H1 (cell line): Measurements from ENCODE around the gene ATP6V0E2. TPM values are rescaled to one million over a fixed set of nuclear protein-coding genes. Genes with fewer than 3 reads are reported as not detected.

Experiments used
- CTCF ChIA-PET: fragments of 300-600 bp; sonication (Branson Sonifier 250); formaldehyde crosslinking; loops from one replicate; lab custom pipeline; 2021; ENCODE audit not compliant: partially characterized antibody; lab: Charles Lee
- POLR2A ChIA-PET: fragments of 300-600 bp; sonication (Branson Sonifier 250); formaldehyde crosslinking; loops from one replicate; lab custom pipeline; 2021; ENCODE audit warnings: inconsistent platforms; ENCODE audit not compliant: partially characterized antibody; lab: Charles Lee
- DNase-seq, 2 experiments: peaks; one replicate each; pipeline versions ENCODE4 v3.0.0 to v3.0.0-alpha.2; 2010 to 2022; ENCODE audit warnings: low spot score in 2 of 2, low read depth in 1 of 2, mixed read lengths in 1 of 2
- FAIRE-seq: peaks from 2 replicates; lab custom pipeline; 2011; peaks lifted over from hg19 to GRCh38; lab: Jason Lieb, UNC
- H2AFZ ChIP-seq: 2 replicates; pipeline ENCODE4 v1.8.1; 2012; ENCODE audit warnings: low read length, inconsistent platforms
- H2AK5ac ChIP-seq: 2 replicates; pipeline ENCODE4 v1.6.1; 2013; ENCODE audit warnings: low read depth, low read length
- H2BK120ac ChIP-seq: replicated peaks from 2 replicates; pipeline ENCODE3; 2013; ENCODE audit warnings: low read depth, low read length, inconsistent platforms
- H2BK12ac ChIP-seq: 2 replicates; pipeline ENCODE4 v1.6.1; 2013; ENCODE audit warnings: low read depth, low read length
- H2BK15ac ChIP-seq: 2 replicates; pipeline ENCODE4 v1.6.1; 2013; ENCODE audit warnings: low read length
- H2BK20ac ChIP-seq: 2 replicates; pipeline ENCODE4 v1.6.1; 2013; ENCODE audit warnings: low read length
- H2BK5ac ChIP-seq: 2 replicates; pipeline ENCODE4 v1.6.1; 2013; ENCODE audit warnings: low read depth, low read length
- H3K14ac ChIP-seq: 2 replicates; pipeline ENCODE4 v1.6.1; 2013; ENCODE audit warnings: inconsistent platforms; ENCODE audit not compliant: insufficient read length
- H3K18ac ChIP-seq: 2 replicates; pipeline ENCODE4 v1.6.1; 2013; ENCODE audit warnings: low read length; ENCODE audit errors: extremely low read depth
- H3K23ac ChIP-seq: 2 replicates; pipeline ENCODE4 v1.6.1; 2013; ENCODE audit warnings: inconsistent platforms; ENCODE audit not compliant: insufficient read length
- H3K23me2 ChIP-seq: 2 replicates; pipeline ENCODE4 v1.6.1; 2013; ENCODE audit warnings: low read depth, low read length
- H3K27ac ChIP-seq: 2 replicates; pipeline ENCODE4 v1.6.1; 2011; ENCODE audit warnings: low read depth, low read length, inconsistent platforms
- H3K27me3 ChIP-seq, 4 experiments: replicated peaks in 1 of 4; 1 replicate in 1 of 4; 2 replicates in 3 of 4; pipeline versions ENCODE4 v1.6.1 to v1.8.1; 2011 to 2013; ENCODE audit warnings: low read length in 3 of 4, mild to moderate bottlenecking in 3 of 4, inconsistent platforms in 2 of 4, mixed read lengths in 2 of 4, moderate library complexity in 1 of 4; ENCODE audit not compliant: control insufficient read depth in 3 of 4, insufficient read depth in 3 of 4; ENCODE audit errors: extremely low read depth in 1 of 4
- H3K36me3 ChIP-seq, 4 experiments: 2 replicates each; pipeline versions ENCODE4 v1.6.1 to v1.8.1; 2011 to 2013; ENCODE audit warnings: mild to moderate bottlenecking in 4 of 4, low read length in 3 of 4, moderate library complexity in 2 of 4, control low read depth in 1 of 4, inconsistent platforms in 1 of 4; ENCODE audit not compliant: insufficient read depth in 4 of 4, control insufficient read depth in 2 of 4
- H3K4ac ChIP-seq: replicated peaks from 2 replicates; pipeline ENCODE3; 2013; ENCODE audit warnings: low read length, low read depth, mixed read lengths, inconsistent platforms; ENCODE audit not compliant: insufficient read length
- H3K4me1 ChIP-seq, 4 experiments: replicated peaks in 1 of 4; 1 replicate in 1 of 4; 2 replicates in 3 of 4; pipeline versions ENCODE4 v1.6.1 to v1.8.1; 2011 to 2013; ENCODE audit warnings: low read length in 3 of 4, inconsistent platforms in 2 of 4, mixed read lengths in 1 of 4; ENCODE audit not compliant: insufficient read depth in 4 of 4, control insufficient read depth in 3 of 4
- H3K4me2 ChIP-seq, 2 experiments: 2 replicates each; pipeline versions ENCODE4 v1.6.1 to v1.8.1; 2011 to 2013; ENCODE audit warnings: low read depth in 2 of 2, low read length in 2 of 2, control low read depth in 1 of 2, inconsistent platforms in 1 of 2, mild to moderate bottlenecking in 1 of 2; ENCODE audit not compliant: insufficient read depth in 1 of 2
- H3K4me3 ChIP-seq, 4 experiments: fragments of 200-600, 300-600 bp in 1 of 4; sonication (generic), shearing (Covaris generic), sonication (Bioruptor Twin) in 1 of 4; 2 replicates each; pipeline versions ENCODE4 v1.5.1 to v1.8.1; 2011 to 2016; ENCODE audit warnings: low read length in 4 of 4, low read depth in 3 of 4, control low read depth in 2 of 4, inconsistent platforms in 2 of 4, mild to moderate bottlenecking in 2 of 4, mixed read lengths in 1 of 4, moderate library complexity in 1 of 4; ENCODE audit not compliant: insufficient read depth in 2 of 4; ENCODE audit errors: extremely low read depth in 1 of 4
- H3K56ac ChIP-seq: replicated peaks from 2 replicates; pipeline ENCODE3; 2013; ENCODE audit warnings: low read depth, mild to moderate bottlenecking, mixed read lengths, low read length, inconsistent platforms; ENCODE audit not compliant: insufficient read length
- H3K79me1 ChIP-seq: 2 replicates; pipeline ENCODE4 v1.6.1; 2013; ENCODE audit warnings: low read depth, low read length, control low read depth
- H3K79me2 ChIP-seq, 2 experiments: 2 replicates each; pipeline versions ENCODE4 v1.6.1 to v1.8.1; 2012 to 2013; ENCODE audit warnings: low read length in 2 of 2, mild to moderate bottlenecking in 2 of 2, inconsistent platforms in 1 of 2; ENCODE audit not compliant: insufficient read depth in 2 of 2, control insufficient read depth in 1 of 2
- H3K9ac ChIP-seq, 4 experiments: replicated peaks in 1 of 4; 1 replicate in 1 of 4; 2 replicates in 3 of 4; pipeline versions ENCODE4 v1.6.1 to v1.8.1; 2011 to 2013; ENCODE audit warnings: low read depth in 3 of 4, low read length in 3 of 4, control low read depth in 2 of 4, mild to moderate bottlenecking in 2 of 4, moderate library complexity in 2 of 4, inconsistent platforms in 1 of 4; ENCODE audit errors: extremely low read depth in 1 of 4
- H3K9me3 ChIP-seq, 2 experiments: 2 replicates each; pipeline versions ENCODE4 v1.6.1 to v1.8.1; 2012 to 2013; ENCODE audit warnings: mild to moderate bottlenecking in 2 of 2, moderate library complexity in 2 of 2, control low read depth in 1 of 2, inconsistent platforms in 1 of 2, low read depth in 1 of 2, low read length in 1 of 2, mixed read lengths in 1 of 2; ENCODE audit not compliant: insufficient read depth in 2 of 2
- H4K20me1 ChIP-seq, 2 experiments: replicated peaks in 1 of 2; 2 replicates each; pipeline versions ENCODE3 to v1.8.1; 2011 to 2013; ENCODE audit warnings: inconsistent platforms in 2 of 2, low read length in 2 of 2, mild to moderate bottlenecking in 1 of 2; ENCODE audit not compliant: insufficient read depth in 2 of 2, control insufficient read depth in 1 of 2
- H4K5ac ChIP-seq: 2 replicates; pipeline ENCODE4 v1.6.1; 2013; ENCODE audit warnings: low read length, low read depth, mixed read lengths, inconsistent platforms; ENCODE audit not compliant: insufficient read length
- H4K8ac ChIP-seq: 2 replicates; pipeline ENCODE4 v1.8.0; 2013; ENCODE audit warnings: mild to moderate bottlenecking, moderate library complexity, low read length, inconsistent platforms; ENCODE audit not compliant: insufficient read depth; ENCODE audit errors: extremely low read depth
- H4K91ac ChIP-seq: replicated peaks from 2 replicates; pipeline ENCODE3; 2013; ENCODE audit warnings: low read length, mixed read lengths, inconsistent platforms; ENCODE audit not compliant: insufficient read length
- CBX8 ChIP-seq: fragments of 300-800, 300-1000 bp; sonication (generic); IDR thresholded peaks from 2 replicates; pipeline ENCODE4 v1.7.1; 2016; ENCODE audit warnings: low read depth, low read length, borderline replicate concordance
- SIN3A ChIP-seq, 2 experiments: IDR thresholded peaks in 1 of 2; conservative IDR thresholded peaks in 1 of 2; 2 replicates each; pipeline ENCODE4 v1.6.1; 2011 to 2012; ENCODE audit warnings: low read length in 2 of 2, improper control_type of control experiment in 1 of 2, low read depth in 1 of 2, mild to moderate bottlenecking in 1 of 2
- WGBS, 2 experiments: shearing (Covaris generic) in 1 of 2; methylation state at CpG; one replicate each; pipeline versions ENCODE4 v1.1.6 to v1.1.7; 2013 to 2015; ENCODE audit warnings: low lambda C conversion rate in 2 of 2, mixed read lengths in 2 of 2, inconsistent platforms in 1 of 2, low coverage in 1 of 2, missing lambda C conversion rate in 1 of 2; ENCODE audit not compliant: insufficient replicate concordance in 2 of 2, insufficient coverage in 1 of 2, insufficient read length in 1 of 2; ENCODE audit errors: extremely low coverage in 1 of 2, missing lambda C conversion rate in 1 of 2; 5-methylcytosine and 5-hydroxymethylcytosine counted together
- polyA plus RNA-seq, 7 experiments: library from polyadenylated mRNA; depleted of rRNA in 3 of 7; stranded (reverse) in 5 of 7; unstranded in 2 of 7; fragments of >200 nt in 5 of 7; fragments of 200-250 nt in 2 of 7; gene quantifications; 1 replicate in 5 of 7; 2 replicates in 1 of 7; 4 replicates in 1 of 7; pipeline versions ENCODE4 v1.2.1 to v1.2.3, GENCODE V29; 2011 to 2013; ENCODE audit warnings: missing spikeins in 2 of 7, mixed read lengths in 2 of 7
- total RNA-seq: library from RNA; stranded (reverse); fragmentation: NEBNext Ultra II Directional; extraction: Animal tissue kit (Norgen Biotek cat#: 25700); gene quantifications from 2 replicates; pipeline ENCODE4 v1.2.1, GENCODE V29; 2021

The ATP6V0E2 gene
- total and polyA plus RNA-seq, 2 of the 8 experiments (the other 6 are each of a cell fraction or from before 2014, with no cell fraction given): 26.1 to 47.9 TPM

DNA sequence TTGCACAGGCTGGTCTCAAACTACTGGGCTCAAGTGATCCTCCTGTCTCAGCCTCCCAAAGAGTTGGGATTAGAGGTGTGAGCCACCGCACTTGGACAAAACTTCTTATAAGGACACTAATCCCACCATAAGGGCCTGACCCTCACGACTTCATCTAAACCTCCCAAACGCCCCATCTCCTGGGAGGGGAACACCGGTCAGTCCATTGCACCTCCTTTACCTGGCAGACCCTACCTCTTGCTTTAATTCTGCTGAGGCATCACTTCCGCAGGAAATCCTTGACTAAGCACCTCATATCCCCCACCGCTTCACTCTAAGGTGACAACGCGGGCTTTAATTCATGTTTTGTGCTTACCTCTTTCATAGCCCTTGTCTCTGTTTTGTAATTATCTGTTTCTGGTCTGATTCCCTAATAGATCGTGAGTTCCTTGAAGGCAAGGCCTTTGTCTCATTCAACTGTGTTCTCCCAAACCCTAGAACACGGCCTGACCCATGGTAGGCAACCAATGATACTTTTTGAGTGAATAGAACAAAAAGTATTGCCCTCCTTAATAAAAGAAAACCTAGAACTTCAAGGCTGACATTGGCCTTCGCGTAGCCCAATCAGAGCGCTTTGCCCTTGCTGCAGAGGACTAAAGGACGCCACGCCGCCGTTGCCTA is 36.1 kb upstream of the ATP6V0E2 start:
- CTCF ChIA-PET: interaction anchor here (1.3 to 2.8 kb wide), 3 partner anchors 12 to 31 kb away, joined by 6 to 25 read pairs (median 12); no protein-coding TSS in a partner anchor
- no peak for FAIRE-seq
- POLR2A ChIA-PET: interaction anchor here (0.9 to 2.9 kb wide), 5 partner anchors 12 to 70 kb away, joined by 3 to 14 read pairs (median 3); no protein-coding TSS in a partner anchor
- Histone ChIP-seq H2AK5ac (no peak overlapping the region), H2AFZ (no peak overlapping the region), H3K4me2 (peak overlapping the region; percentile 21 to 43; a peak in 3 of 4 replicates), H3K14ac (no peak overlapping the region), H3K79me1 (no peaks in the 10 kb centered on the region), H4K8ac (no peak overlapping the region), H3K4me1 (peaks cover 0 to 6% (median 0%) of the 10 kb centered on the region in 4 experiments; a peak in 4 of 7 replicates), H3K36me3 (no peaks in the 10 kb centered on the region), H4K5ac (no peak overlapping the region), H2BK20ac (no peak overlapping the region), H2BK5ac (no peak overlapping the region), H3K27me3 (no peaks in the 10 kb centered on the region; a peak in 2 of 7 replicates), H3K4ac (no peak overlapping the region), H3K23ac (no peak overlapping the region), H3K56ac (no peak overlapping the region), H3K9ac (no peak overlapping the region), H3K23me2 (peaks cover 5% of the 10 kb centered on the region; the same call in 1 of the 2 replicates), H4K91ac (no peak overlapping the region), H2BK120ac (no peak overlapping the region), H3K18ac (no peak overlapping the region), H3K9me3 (no peaks in the 10 kb centered on the region), H3K4me3 (no peak overlapping the region), H3K27ac (no peak overlapping the region), H2BK15ac (no peak overlapping the region), H4K20me1 (no peaks in the 10 kb centered on the region), H2BK12ac (no peak overlapping the region), H3K79me2 (no peaks in the 10 kb centered on the region)
- DNase-seq: no peak
- 28% methylated on average over 17 of the region's 17 CpGs; no CpG with 5 or more reads in 1 of the 2 experiments for WGBS, 2 experiments
- TF ChIP-seq SIN3A (conservative IDR thresholded peaks at IDR 0.05 in 1 of 2, IDR thresholded peaks at IDR 0.05 in 1 of 2; ENCODE audit: low read depth in 1 of 2, low read length in 2 of 2): peak in 1 of 2 experiments; percentile 94; a peak in 1 of 4 replicates
- TF ChIP-seq CBX8: no peak
